ENCODE results near the gene MRPL16. TPM values are rescaled to one million over a fixed set of nuclear protein-coding genes. Genes with fewer than 3 reads are reported as not detected.
"Not testable (repeated sequence)": the region's sequence is repeated elsewhere in the genome, so short reads cannot be mapped to it uniquely, and the experiment has no call there.

MRPL16 gene
- total and polyA plus RNA-seq, 9 donors: 30.0 to 68.1 (median 38.5) TPM

GRCh38 chr11:59854871-59855270 lies 44.3 kb upstream of the MRPL16 start:
- no peak for DNase-seq
- WGBS, 3 donors: 52 to 72% (median 67%) methylated on average over 2 of the region's 2 CpGs
- H3K36me3 ChIP-seq: no peaks in the 10 kb centered on the region
- H3K9me3 ChIP-seq: no peaks in the 10 kb centered on the region
- TF ChIP-seq EP300 (IDR thresholded peaks at IDR 0.05): no peak
- H3K27me3 ChIP-seq: peaks cover 2% of the 10 kb centered on the region
- no peaks in the 10 kb centered on the region for H3K4me1 ChIP-seq (ENCODE audit: insufficient read depth)
- intact Hi-C loops (cut with DNase I): no loop called here
- no peak overlapping the region for H3K4me3 ChIP-seq
- no peak overlapping the region for H3K27ac ChIP-seq

- WGBS, 3 donors: 92 to 96% (median 93%) methylated on average over 5 of the region's 5 CpGs
- H3K4me3 ChIP-seq; H3K27me3 ChIP-seq; H3K9me3 ChIP-seq; intact Hi-C loops (cut with DNase I); DNase-seq; H3K27ac ChIP-seq; H3K4me1 ChIP-seq (ENCODE audit: insufficient read depth); H3K36me3 ChIP-seq: not testable (repeated sequence)
Measured at GRCh38 chr11:59851416-59851815, 40.8 kb upstream of the MRPL16 start.

- intact Hi-C loops (cut with DNase I): loop anchor here in 1 of 4 donors (10.0 kb wide), 1 partner anchor 1175 kb away; no protein-coding TSS in a partner anchor
Measured at GRCh38 chr11:59849551-59849950, 39.0 kb upstream of the MRPL16 start.

GRCh38 chr11:59849129-59849528 lies 38.6 kb upstream of the MRPL16 start:
- no peak for DNase-seq
- TF ChIP-seq, protein P1, sequence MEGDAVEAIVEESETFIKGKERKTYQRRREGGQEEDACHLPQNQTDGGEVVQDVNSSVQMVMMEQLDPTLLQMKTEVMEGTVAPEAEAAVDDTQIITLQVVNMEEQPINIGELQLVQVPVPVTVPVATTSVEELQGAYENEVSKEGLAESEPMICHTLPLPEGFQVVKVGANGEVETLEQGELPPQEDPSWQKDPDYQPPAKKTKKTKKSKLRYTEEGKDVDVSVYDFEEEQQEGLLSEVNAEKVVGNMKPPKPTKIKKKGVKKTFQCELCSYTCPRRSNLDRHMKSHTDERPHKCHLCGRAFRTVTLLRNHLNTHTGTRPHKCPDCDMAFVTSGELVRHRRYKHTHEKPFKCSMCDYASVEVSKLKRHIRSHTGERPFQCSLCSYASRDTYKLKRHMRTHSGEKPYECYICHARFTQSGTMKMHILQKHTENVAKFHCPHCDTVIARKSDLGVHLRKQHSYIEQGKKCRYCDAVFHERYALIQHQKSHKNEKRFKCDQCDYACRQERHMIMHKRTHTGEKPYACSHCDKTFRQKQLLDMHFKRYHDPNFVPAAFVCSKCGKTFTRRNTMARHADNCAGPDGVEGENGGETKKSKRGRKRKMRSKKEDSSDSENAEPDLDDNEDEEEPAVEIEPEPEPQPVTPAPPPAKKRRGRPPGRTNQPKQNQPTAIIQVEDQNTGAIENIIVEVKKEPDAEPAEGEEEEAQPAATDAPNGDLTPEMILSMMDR (IDR thresholded peaks at IDR 0.05): no peak
- TF ChIP-seq POLR2A (IDR thresholded peaks at IDR 0.05) (no peak), EP300 (IDR thresholded peaks at IDR 0.05) (no peak)
- peaks cover 2% of the 10 kb centered on the region for H3K27me3 ChIP-seq
- H3K4me1 ChIP-seq (ENCODE audit: insufficient read depth): no peaks in the 10 kb centered on the region
- H3K4me3 ChIP-seq: no peak overlapping the region
- H3K9me3 ChIP-seq: no peaks in the 10 kb centered on the region
- no peaks in the 10 kb centered on the region for H3K36me3 ChIP-seq
- 19 to 42% (median 34%) methylated on average over 2 of the region's 2 CpGs for WGBS, 3 donors
- intact Hi-C loops (cut with DNase I): loop anchor here in 1 of 4 donors (10.0 kb wide), 1 partner anchor 1176 kb away; no protein-coding TSS in a partner anchor
- H3K27ac ChIP-seq: no peak overlapping the region

More at GRCh38 chr11:59849551-59849950, 39.0 kb upstream of the MRPL16 start:
- H3K4me3 ChIP-seq; DNase-seq; H3K36me3 ChIP-seq; H3K27ac ChIP-seq; H3K4me1 ChIP-seq (ENCODE audit: insufficient read depth); H3K9me3 ChIP-seq; H3K27me3 ChIP-seq: not testable (repeated sequence)
- WGBS, 3 donors: 89 to 96% (median 93%) methylated on average over 2 of the region's 2 CpGs

GRCh38 chr11:59848439-59848838 lies 37.9 kb upstream of the MRPL16 start:
- H3K4me3 ChIP-seq; H3K4me1 ChIP-seq (ENCODE audit: insufficient read depth); H3K9me3 ChIP-seq; H3K27me3 ChIP-seq; DNase-seq; H3K27ac ChIP-seq; H3K36me3 ChIP-seq: not testable (repeated sequence)
- intact Hi-C loops (cut with DNase I): loop anchor here in 1 of 4 donors (10.0 kb wide), 1 partner anchor 1176 kb away; no protein-coding TSS in a partner anchor
- 70 to 84% (median 81%) methylated on average over 6 of the region's 6 CpGs for whole genome bisulfite sequencing, 3 donors

DNA sequence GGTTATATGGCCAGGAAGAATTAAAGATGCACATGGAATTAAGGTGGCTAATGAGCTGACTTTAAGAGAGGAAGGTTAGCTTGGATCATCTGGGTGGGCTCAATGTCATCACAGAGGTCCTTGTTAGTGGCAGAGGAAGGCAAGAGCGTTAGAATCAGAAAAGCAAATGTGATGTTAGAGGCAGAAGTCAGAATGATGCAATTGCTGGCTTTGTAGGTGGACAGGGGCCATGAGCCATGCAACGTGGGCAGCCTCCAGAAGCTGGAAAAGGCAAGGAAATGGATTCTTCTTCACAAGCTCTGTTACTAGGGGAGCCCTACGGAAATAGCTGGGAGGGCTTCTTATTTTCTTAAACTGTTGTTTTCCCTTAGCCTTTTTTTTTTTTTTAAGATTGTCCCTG lies 37.0 kb upstream of the MRPL16 start:
- no peak for DNase-seq
- WGBS, 3 donors: 82 to 90% (median 83%) methylated on average over 3 of the region's 3 CpGs
- H3K4me1 ChIP-seq (ENCODE audit: insufficient read depth): no peaks in the 10 kb centered on the region
- H3K9me3 ChIP-seq: no peaks in the 10 kb centered on the region
- no peak overlapping the region for H3K27ac ChIP-seq
- no peaks in the 10 kb centered on the region for H3K27me3 ChIP-seq
- no peak for TF ChIP-seq POLR2A (IDR thresholded peaks at IDR 0.05)
- no peak for TF ChIP-seq EP300 (IDR thresholded peaks at IDR 0.05)
- TF ChIP-seq, protein P1 (IDR thresholded peaks at IDR 0.05): no peak
- no peaks in the 10 kb centered on the region for H3K36me3 ChIP-seq
- no peak overlapping the region for H3K4me3 ChIP-seq
- intact Hi-C loops (cut with DNase I): loop anchor here in 1 of 4 donors (10.0 kb wide), 1 partner anchor 1177 kb away; no protein-coding TSS in a partner anchor

Measured in ovary (tissue), 9 donors.